HepG2 (cell line): ENCODE results near the gene MTSS2. TPM values are rescaled to one million over a fixed set of nuclear protein-coding genes. Genes with fewer than 3 reads are reported as not detected.
A peak's percentile ranks its signal among the peaks of the same experiment; 100 is the strongest.

Experiments
- ARHGAP35 ChIP-seq: sonication (generic); formaldehyde crosslinking; IDR thresholded peaks from 2 replicates; pipeline ENCODE4 v1.9.0; 2022; ENCODE audit warnings: mild to moderate bottlenecking, inconsistent platforms, moderate library complexity, missing genetic modification reagents, borderline replicate concordance
- ETV6 ChIP-seq: sonication (generic); formaldehyde crosslinking; conservative IDR thresholded peaks from 2 replicates; pipeline ENCODE4 v1.4.0; 2020; ENCODE audit warnings: missing genetic modification reagents
- GPN1 ChIP-seq: sonication (generic); formaldehyde crosslinking; IDR thresholded peaks from 2 replicates; pipeline ENCODE4 v1.5.1; 2020; ENCODE audit warnings: missing genetic modification reagents, borderline replicate concordance
- NFE2L1 ChIP-seq: sonication (generic); formaldehyde crosslinking; IDR thresholded peaks from 2 replicates; pipeline ENCODE4 v1.4.0; 2020; ENCODE audit warnings: missing genetic modification reagents, mild to moderate bottlenecking, borderline replicate concordance
- NKX3-1 ChIP-seq: sonication (generic); formaldehyde crosslinking; IDR thresholded peaks from 2 replicates; pipeline ENCODE4 v1.5.0; 2020; ENCODE audit warnings: missing genetic modification reagents
- SALL2 ChIP-seq: sonication (generic); formaldehyde crosslinking; IDR thresholded peaks from 2 replicates; pipeline ENCODE4 v1.8.1; 2023; ENCODE audit warnings: mild to moderate bottlenecking, missing genetic modification reagents, inconsistent platforms
- SMYD3 ChIP-seq: sonication (generic); formaldehyde crosslinking; IDR thresholded peaks from 2 replicates; pipeline ENCODE4 v1.8.1; 2023; ENCODE audit warnings: mild to moderate bottlenecking, missing genetic modification reagents
- SNAI1 ChIP-seq: sonication (generic); formaldehyde crosslinking; IDR thresholded peaks from 2 replicates; pipeline ENCODE4 v1.5.0; 2020; ENCODE audit warnings: mild to moderate bottlenecking, missing genetic modification reagents, borderline replicate concordance
- SOX5 ChIP-seq: IDR thresholded peaks from 2 replicates; pipeline ENCODE4 v1.6.1; 2016; ENCODE audit warnings: borderline replicate concordance
- TEAD2 ChIP-seq: sonication (generic); formaldehyde crosslinking; IDR thresholded peaks from 2 replicates; pipeline ENCODE4 v1.9.0; 2021; ENCODE audit warnings: missing genetic modification reagents
- ZBTB20 ChIP-seq: sonication (generic); formaldehyde crosslinking; IDR thresholded peaks from 2 replicates; pipeline ENCODE4 v1.8.1; 2023; ENCODE audit warnings: missing genetic modification reagents, low read depth, mild to moderate bottlenecking, borderline replicate concordance
- ZNF256 ChIP-seq: sonication (generic); formaldehyde crosslinking; conservative IDR thresholded peaks from 2 replicates; pipeline ENCODE4 v1.4.0; 2020; ENCODE audit warnings: missing genetic modification reagents
- ZNF530 ChIP-seq: sonication (generic); formaldehyde crosslinking; IDR thresholded peaks from 2 replicates; pipeline ENCODE4 v1.5.0; 2020; ENCODE audit warnings: low read depth, mild to moderate bottlenecking, missing genetic modification reagents
- ZNF543 ChIP-seq: sonication (generic); formaldehyde crosslinking; IDR thresholded peaks from 2 replicates; pipeline ENCODE4 v1.4.0; 2020; ENCODE audit warnings: mild to moderate bottlenecking, missing genetic modification reagents
- ZNF558 ChIP-seq: sonication (generic); formaldehyde crosslinking; IDR thresholded peaks from 2 replicates; pipeline ENCODE4 v1.9.0; 2022; ENCODE audit warnings: mild to moderate bottlenecking, missing genetic modification reagents, borderline replicate concordance
- ZNF703 ChIP-seq: sonication (generic); formaldehyde crosslinking; IDR thresholded peaks from 2 replicates; pipeline ENCODE4 v1.5.1; 2020; ENCODE audit warnings: missing genetic modification reagents, mild to moderate bottlenecking, moderate library complexity, borderline replicate concordance
- ZNF747 ChIP-seq: sonication (generic); formaldehyde crosslinking; IDR thresholded peaks from 2 replicates; pipeline ENCODE4 v1.8.1; 2023; ENCODE audit warnings: missing genetic modification reagents, mild to moderate bottlenecking, borderline replicate concordance
- ZNF75D ChIP-seq: sonication (generic); formaldehyde crosslinking; IDR thresholded peaks from 2 replicates; pipeline ENCODE4 v1.8.1; 2023; ENCODE audit warnings: missing genetic modification reagents, mild to moderate bottlenecking, borderline replicate concordance
- polyA plus RNA-seq, 8 experiments: library from polyadenylated mRNA; depleted of rRNA in 3 of 8; stranded (reverse) in 7 of 8; unstranded in 1 of 8; fragments of >200 nt; fragmentation: Illumina TruSeq in 4 of 8; extraction: Trizol in 4 of 8; gene quantifications; 2 replicates each; pipeline versions ENCODE4 v1.2.1 to v1.2.3, GENCODE V29; 2011 to 2016; ENCODE audit warnings: low read depth in 4 of 8, missing spikeins in 1 of 8, mixed read lengths in 1 of 8; ENCODE audit not compliant: insufficient read depth in 1 of 8
- total RNA-seq, 5 experiments: library from RNA; depleted of rRNA; stranded (reverse); fragments of >200 nt; fragmentation: Illumina TruSeq; extraction: Trizol; gene quantifications; 2 replicates each; pipeline ENCODE4 v1.2.3, GENCODE V29; 2016; ENCODE audit warnings: low read depth in 1 of 5
- TF ChIP-seq, protein P1 (sequence below): sonication (generic); formaldehyde crosslinking; IDR thresholded peaks from 2 replicates; pipeline ENCODE4 v1.4.0; 2020; ENCODE audit warnings: missing genetic modification reagents
- TF ChIP-seq, protein P2 (sequence below): sonication (generic); formaldehyde crosslinking; IDR thresholded peaks from 2 replicates; pipeline ENCODE4 v1.4.0; 2020; ENCODE audit warnings: missing genetic modification reagents, borderline replicate concordance

Gene MTSS2
- total and polyA plus RNA-seq, 2 of the 13 experiments (the other 11 are each of a cell fraction or from before 2014, with no cell fraction given): 132 to 242 TPM

DNA sequence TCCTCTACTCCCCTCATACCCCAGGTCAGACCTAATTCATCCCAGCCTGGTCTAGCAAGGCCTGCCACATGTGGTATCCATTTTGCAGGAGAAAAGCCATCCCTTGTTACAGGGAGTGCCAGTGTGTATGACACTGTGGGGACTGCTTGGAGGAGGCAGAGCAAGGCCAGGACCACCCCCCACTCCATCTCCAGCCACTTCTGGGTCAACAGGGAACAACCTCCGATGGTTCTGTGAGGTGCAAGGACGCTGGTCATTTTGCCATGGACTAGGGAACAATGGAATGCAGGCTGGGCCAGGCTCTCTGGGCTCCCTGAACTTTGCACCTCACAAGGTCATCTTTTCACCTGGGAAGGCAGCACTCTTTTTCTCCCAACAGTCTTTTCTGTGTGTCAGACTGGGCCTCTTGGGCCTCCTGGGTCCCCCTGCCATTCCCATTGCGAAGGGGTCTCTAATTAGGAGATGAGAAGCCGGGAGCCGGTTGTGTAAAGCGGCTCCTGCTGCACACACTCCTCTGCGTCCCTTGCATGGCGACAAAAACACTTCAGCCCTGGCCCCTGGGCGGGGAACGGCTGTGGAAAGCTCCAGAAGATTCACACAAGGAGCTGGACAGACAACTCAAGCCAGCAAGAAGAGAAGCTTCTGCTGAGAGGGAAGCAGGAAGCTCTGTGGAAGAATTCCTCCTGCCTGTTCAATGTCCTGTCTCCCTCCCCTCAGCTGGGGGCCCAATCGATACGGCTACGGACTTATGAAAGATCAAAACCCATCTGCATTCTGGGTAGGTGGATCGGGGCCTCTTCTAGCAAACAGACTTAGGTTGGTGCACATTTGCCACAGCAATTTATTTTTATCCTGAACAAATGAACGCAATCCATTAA is 38.5 kb upstream of the MTSS2 start (continued):
- TF ChIP-seq, protein P1, sequence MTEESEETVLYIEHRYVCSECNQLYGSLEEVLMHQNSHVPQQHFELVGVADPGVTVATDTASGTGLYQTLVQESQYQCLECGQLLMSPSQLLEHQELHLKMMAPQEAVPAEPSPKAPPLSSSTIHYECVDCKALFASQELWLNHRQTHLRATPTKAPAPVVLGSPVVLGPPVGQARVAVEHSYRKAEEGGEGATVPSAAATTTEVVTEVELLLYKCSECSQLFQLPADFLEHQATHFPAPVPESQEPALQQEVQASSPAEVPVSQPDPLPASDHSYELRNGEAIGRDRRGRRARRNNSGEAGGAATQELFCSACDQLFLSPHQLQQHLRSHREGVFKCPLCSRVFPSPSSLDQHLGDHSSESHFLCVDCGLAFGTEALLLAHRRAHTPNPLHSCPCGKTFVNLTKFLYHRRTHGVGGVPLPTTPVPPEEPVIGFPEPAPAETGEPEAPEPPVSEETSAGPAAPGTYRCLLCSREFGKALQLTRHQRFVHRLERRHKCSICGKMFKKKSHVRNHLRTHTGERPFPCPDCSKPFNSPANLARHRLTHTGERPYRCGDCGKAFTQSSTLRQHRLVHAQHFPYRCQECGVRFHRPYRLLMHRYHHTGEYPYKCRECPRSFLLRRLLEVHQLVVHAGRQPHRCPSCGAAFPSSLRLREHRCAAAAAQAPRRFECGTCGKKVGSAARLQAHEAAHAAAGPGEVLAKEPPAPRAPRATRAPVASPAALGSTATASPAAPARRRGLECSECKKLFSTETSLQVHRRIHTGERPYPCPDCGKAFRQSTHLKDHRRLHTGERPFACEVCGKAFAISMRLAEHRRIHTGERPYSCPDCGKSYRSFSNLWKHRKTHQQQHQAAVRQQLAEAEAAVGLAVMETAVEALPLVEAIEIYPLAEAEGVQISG (CRISPR knock-in tag): 0 out of 2 replicates have a peak, but pooled peaks have one; percentile 58
- TF ChIP-seq ZNF543 (CRISPR knock-in tag): peak; percentile 83; the same call in 1 of the 2 replicates
- TF ChIP-seq SOX5 (CRISPR knock-in tag): peak; percentile 63; the same call in 1 of the 2 replicates
- no peak; the same call in none of the 2 replicates for TF ChIP-seq ZBTB20 (CRISPR knock-in tag)
- TF ChIP-seq ARHGAP35: no peak; the same call in none of the 2 replicates
- no peak for TF ChIP-seq ZNF530 (CRISPR knock-in tag)
- no peak for TF ChIP-seq NFE2L1 (CRISPR knock-in tag)
- TF ChIP-seq TEAD2 (CRISPR knock-in tag): no peak
- no peak for TF ChIP-seq ZNF256
- TF ChIP-seq ZNF558: peak; percentile 70; the same call in 1 of the 2 replicates
- TF ChIP-seq GPN1 (CRISPR knock-in tag): no peak
- TF ChIP-seq SMYD3 (CRISPR knock-in tag): no peak; the same call in none of the 2 replicates
- TF ChIP-seq NKX3-1 (CRISPR knock-in tag): no peak
- peak; percentile 11; the same call in 1 of the 2 replicates for TF ChIP-seq ZNF703 (CRISPR knock-in tag)
- 0 out of 2 replicates have a peak, but pooled peaks have one; percentile 43 for TF ChIP-seq SALL2
- TF ChIP-seq, protein P2, sequence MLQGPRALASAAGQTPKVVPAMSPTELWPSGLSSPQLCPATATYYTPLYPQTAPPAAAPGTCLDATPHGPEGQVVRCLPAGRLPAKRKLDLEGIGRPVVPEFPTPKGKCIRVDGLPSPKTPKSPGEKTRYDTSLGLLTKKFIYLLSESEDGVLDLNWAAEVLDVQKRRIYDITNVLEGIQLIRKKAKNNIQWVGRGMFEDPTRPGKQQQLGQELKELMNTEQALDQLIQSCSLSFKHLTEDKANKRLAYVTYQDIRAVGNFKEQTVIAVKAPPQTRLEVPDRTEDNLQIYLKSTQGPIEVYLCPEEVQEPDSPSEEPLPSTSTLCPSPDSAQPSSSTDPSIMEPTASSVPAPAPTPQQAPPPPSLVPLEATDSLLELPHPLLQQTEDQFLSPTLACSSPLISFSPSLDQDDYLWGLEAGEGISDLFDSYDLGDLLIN (CRISPR knock-in tag): peak; percentile 40; the same call in 1 of the 2 replicates
- TF ChIP-seq ZNF747 (CRISPR knock-in tag): no peak; the same call in 1 of the 2 replicates
- peak; percentile 84 for TF ChIP-seq SNAI1 (CRISPR knock-in tag)
- TF ChIP-seq ZNF75D: no peak
- TF ChIP-seq ETV6 (CRISPR knock-in tag): peak; percentile 54; the same call in 1 of the 2 replicates
